HCEC 1CT (cell line): ENCODE measurements around the gene CHD9NB.
"Not testable (repeated sequence)": the region's sequence is repeated elsewhere in the genome, so short reads cannot be mapped to it uniquely, and the experiment has no call there.

ENCODE experiments used
- DNase-seq: peaks from one replicate; pipeline ENCODE4 v3.0.0-alpha.2; 2017

CHD9NB gene

GRCh38 chr16:53055541-53056391 lies 3.1 kb upstream of the CHD9NB start:
- peak; percentile 61 for DNase-seq

- DNase-seq = peak; percentile 85
Measured at GRCh38 chr16:53054670-53055485, 2.2 kb upstream of the CHD9NB start, which contains the start of gene CHD9. CHD9 (plus strand) TSS chr16:53054991; CDS start chr16:53156090, 101,099 bp downstream.

- DNase-seq = no peak
Measured at GRCh38 chr16:53053967-53054669, 1.4 kb upstream of the CHD9NB start.

DNA sequence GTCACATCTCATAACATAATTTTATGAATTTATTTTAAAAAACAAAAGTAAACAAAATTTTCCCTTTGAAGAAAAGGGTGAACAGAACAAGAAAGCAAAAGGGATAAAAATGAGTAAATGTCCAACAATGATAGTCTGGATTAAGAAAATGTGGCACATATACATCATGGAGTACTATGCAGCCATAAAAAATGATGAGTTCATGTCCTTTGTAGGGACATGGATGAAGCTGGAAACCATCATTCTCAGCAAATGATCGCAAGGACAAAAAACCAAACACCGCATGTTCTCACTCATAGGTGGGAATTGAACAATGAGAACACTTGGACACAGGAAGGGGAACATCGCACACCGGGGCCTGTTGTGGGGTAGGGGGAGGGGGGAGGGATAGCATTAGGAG lies 1.4 kb downstream of the CHD9NB start:
- not testable (repeated sequence) for DNase-seq

DNA sequence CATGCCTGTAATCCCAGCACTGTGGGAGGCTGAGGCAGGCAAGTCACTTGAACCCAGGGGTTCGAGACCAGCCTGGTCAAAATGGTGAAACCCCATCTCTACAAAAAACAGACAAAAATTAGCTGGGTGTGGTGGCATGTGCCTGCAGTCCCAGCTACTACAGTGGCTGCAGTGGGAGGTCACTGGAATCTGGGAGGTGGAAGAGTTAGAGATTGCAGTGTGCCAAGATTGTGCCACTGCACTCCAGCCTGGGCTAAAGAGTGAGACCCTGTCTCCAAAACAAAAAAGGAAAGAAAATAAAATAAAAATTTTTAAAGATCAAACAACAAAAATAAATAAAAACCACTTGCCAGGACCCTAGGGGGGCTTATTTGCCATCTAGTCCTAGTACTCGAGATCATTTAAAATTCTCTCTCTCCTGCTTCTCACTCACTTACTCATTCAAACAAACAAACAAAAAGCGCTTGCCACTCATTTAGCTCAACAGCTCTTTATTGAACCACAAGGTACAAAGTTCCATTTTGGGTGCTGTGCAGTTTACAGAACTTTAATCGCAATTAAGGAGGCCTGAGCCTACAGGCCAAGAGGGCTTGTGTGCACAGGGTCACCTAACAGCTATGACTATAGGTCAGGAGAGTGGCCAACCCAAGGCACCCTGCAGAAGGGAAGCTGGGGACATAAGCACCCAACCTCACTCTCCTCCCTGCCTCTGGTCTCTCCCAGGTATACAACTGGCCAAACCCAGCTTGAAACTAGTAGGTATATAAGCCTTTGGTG lies 4.4 kb downstream of the CHD9NB start:
- no peak for DNase-seq

GRCh38 chr16:53047515-53047914 lies 5.2 kb downstream of the CHD9NB start:
- not testable (repeated sequence) for DNase-seq

GRCh38 chr16:53045341-53046220 lies 7.1 kb downstream of the CHD9NB start:
- no peak for DNase-seq

GRCh38 chr16:53043986-53044601 lies 8.6 kb downstream of the CHD9NB start:
- no peak for DNase-seq

- no peak for DNase-seq
Measured at GRCh38 chr16:53043428-53043831, 9.3 kb downstream of the CHD9NB start.

GRCh38 chr16:53042235-53042701 lies 10.4 kb downstream of the CHD9NB start:
- DNase-seq = no peak

GRCh38 chr16:53041320-53042051 lies 11.2 kb downstream of the CHD9NB start:
- DNase-seq = no peak

GRCh38 chr16:53040788-53041187 lies 11.9 kb downstream of the CHD9NB start:
- DNase-seq = no peak

GRCh38 chr16:53036711-53037110 lies 16.0 kb downstream of the CHD9NB start:
- not testable (repeated sequence) for DNase-seq

- no peak for DNase-seq
Measured at GRCh38 chr16:53036066-53036465, 16.6 kb downstream of the CHD9NB start.

- DNase-seq = no peak
Measured at GRCh38 chr16:53035176-53035942, 17.3 kb downstream of the CHD9NB start.

- DNase-seq = peak; percentile 11
Measured at GRCh38 chr16:53034306-53034705, 18.4 kb downstream of the CHD9NB start.

DNA sequence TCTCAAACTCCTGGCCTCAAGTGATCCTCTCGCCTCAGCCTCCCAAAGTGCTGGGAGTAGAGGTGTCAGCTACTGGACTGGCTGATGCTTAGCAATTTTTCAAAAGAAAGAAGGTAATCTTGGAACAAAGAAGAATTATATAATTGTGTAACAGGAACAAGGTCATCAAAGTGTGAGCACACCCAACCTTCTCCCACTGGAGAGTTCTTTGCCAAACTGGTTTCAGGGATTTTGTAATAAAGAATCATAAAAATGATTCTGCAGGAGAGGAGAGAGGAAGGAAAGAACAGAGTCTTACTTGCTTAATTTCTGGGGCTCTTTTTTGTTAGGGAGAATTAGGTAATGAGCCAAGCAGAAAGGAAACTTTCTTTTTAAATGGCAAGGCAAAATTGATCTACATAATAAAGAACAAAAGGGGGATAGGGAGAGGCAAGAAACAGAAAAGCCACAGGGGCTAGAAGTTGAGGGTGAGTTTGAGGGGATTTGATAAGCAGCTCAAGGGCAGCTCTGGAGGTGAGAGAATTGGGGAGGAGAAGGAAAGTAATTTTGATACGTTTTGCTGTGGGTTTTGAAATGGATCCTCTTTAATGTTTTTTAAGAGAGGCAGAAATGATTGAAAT lies 21.3 kb downstream of the CHD9NB start:
- DNase-seq = no peak

DNA sequence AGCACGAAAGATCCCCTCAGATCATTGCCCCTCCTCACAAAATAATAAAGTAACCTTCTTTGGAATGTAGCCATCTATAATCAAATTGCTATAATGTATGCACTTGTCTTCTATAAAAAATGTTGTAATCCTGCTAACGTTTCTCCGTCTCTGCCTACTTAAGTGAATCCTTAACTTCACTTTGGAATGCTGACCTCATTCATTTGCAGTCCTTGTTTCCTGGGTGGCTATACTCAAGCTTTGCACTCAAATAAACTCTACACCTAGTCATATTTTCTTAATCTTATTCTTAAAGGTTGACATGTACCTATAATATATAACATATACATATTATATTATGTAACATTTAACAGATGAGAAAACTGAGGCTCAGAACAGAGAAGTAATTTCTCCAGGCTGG lies 22.7 kb downstream of the CHD9NB start:
- no peak for DNase-seq

DNA sequence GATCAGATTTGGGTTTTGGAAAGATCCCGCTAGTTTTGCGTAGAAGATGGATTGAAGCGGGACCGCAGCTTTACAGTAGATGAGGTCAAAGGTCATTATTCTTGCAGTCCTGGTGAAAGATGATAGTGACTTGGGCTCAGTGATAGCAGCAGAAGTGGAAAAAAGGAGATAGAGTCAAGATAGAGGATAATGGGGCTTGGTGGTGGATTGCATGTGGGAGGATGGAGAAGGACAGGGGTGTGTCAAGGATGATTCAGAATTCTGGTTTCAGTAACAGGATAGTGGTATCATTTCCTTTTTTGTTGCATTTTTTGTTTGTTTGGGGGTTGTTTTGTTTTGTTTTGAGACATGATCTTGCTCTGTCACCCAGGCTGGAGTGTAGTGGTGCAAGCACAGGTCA lies 28.7 kb downstream of the CHD9NB start:
- DNase-seq = no peak
